H1 (cell line): ENCODE data around the gene GBGT1. TPM values are rescaled to one million over a fixed set of nuclear protein-coding genes. Genes with fewer than 3 reads are reported as not detected.

Source experiments
- CBX8 ChIP-seq: fragments of 300-800, 300-1000 bp; sonication (generic); IDR thresholded peaks from 2 replicates; pipeline ENCODE4 v1.7.1; 2016; ENCODE audit warnings: low read depth, low read length, borderline replicate concordance
- CTCF ChIP-seq, 3 experiments: IDR thresholded peaks; 1 replicate in 2 of 3; 2 replicates in 1 of 3; pipeline versions ENCODE4 v1.5.1 to v1.6.1; 2011; ENCODE audit warnings: low read length in 3 of 3, mild to moderate bottlenecking in 3 of 3, inconsistent platforms in 2 of 3, low read depth in 1 of 3, moderate library complexity in 1 of 3; ENCODE audit not compliant: insufficient read depth in 1 of 3; ENCODE audit errors: control extremely low read depth in 1 of 3
- HDAC6 ChIP-seq: IDR thresholded peaks from one replicate; pipeline ENCODE4 v1.7.1; 2012; ENCODE audit warnings: low read depth, mild to moderate bottlenecking, inconsistent platforms, low read length, moderate library complexity
- POLR2A ChIP-seq, 2 experiments: IDR thresholded peaks; 1 replicate in 1 of 2; 2 replicates in 1 of 2; pipeline ENCODE4 v1.6.1; 2011; ENCODE audit warnings: low read depth in 2 of 2, low read length in 2 of 2, mild to moderate bottlenecking in 2 of 2; ENCODE audit errors: control extremely low read depth in 1 of 2
- RNF2 ChIP-seq: fragments of 200-900, 300-1000 bp; sonication (generic); IDR thresholded peaks from 2 replicates; pipeline ENCODE4 v1.7.1; 2016; ENCODE audit warnings: borderline replicate concordance, low read depth, mild to moderate bottlenecking, antibody characterized with exemption, low read length; ENCODE audit not compliant: poor library complexity, severe bottlenecking; ENCODE audit errors: missing control alignments
- SRF ChIP-seq: IDR thresholded peaks from 2 replicates; pipeline ENCODE4 v1.6.1; 2011; ENCODE audit warnings: mild to moderate bottlenecking, low read depth, low read length, moderate library complexity
- polyA plus RNA-seq, 7 experiments: library from polyadenylated mRNA; depleted of rRNA in 3 of 7; stranded (reverse) in 5 of 7; unstranded in 2 of 7; fragments of >200 nt in 5 of 7; fragments of 200-250 nt in 2 of 7; gene quantifications; 1 replicate in 5 of 7; 2 replicates in 1 of 7; 4 replicates in 1 of 7; pipeline versions ENCODE4 v1.2.1 to v1.2.3, GENCODE V29; 2011 to 2013; ENCODE audit warnings: missing spikeins in 2 of 7, mixed read lengths in 2 of 7
- total RNA-seq: library from RNA; stranded (reverse); fragmentation: NEBNext Ultra II Directional; extraction: Animal tissue kit (Norgen Biotek cat#: 25700); gene quantifications from 2 replicates; pipeline ENCODE4 v1.2.1, GENCODE V29; 2021

GBGT1 gene
- total and polyA plus RNA-seq, 2 of the 8 experiments (the other 6 are each of a cell fraction or from before 2014, with no cell fraction given), result 7.1 to 9.7 TPM

GRCh38 chr9:133130685-133131244, 32.9 kb downstream of the GBGT1 start (continued):
- TF ChIP-seq RNF2, result no peak
- no peak for TF ChIP-seq HDAC6
- TF ChIP-seq SRF, result no peak
- TF ChIP-seq CBX8, result no peak
- TF ChIP-seq CTCF (IDR thresholded peaks at IDR 0.05; ENCODE audit: control extremely low read depth in 1 of 3, insufficient read depth in 1 of 3, low read depth in 1 of 3, low read length in 3 of 3), result no peak
- no peak for TF ChIP-seq POLR2A (IDR thresholded peaks at IDR 0.05; ENCODE audit: control extremely low read depth in 1 of 2, low read depth in 2 of 2, low read length in 2 of 2)
